Pancreas (tissue), 10 donors: Measurements from ENCODE around the gene RHBDF1. TPM values are rescaled to one million over a fixed set of nuclear protein-coding genes. Genes with fewer than 3 reads are reported as not detected.
A peak's percentile ranks its signal among the peaks of the same experiment; 100 is the strongest.

Source experiments
- ATAC-seq, 4 donors: fragments of 200-7000 bp; cut with Tn5 transposase; one replicate each; pipeline versions ENCODE4 v1.8.0 to v1.9.1; 2020; ENCODE audit warnings: mild to moderate bottlenecking in 4 of 4, moderate library complexity in 4 of 4
- DNase-seq, 6 donors: peaks; one replicate each; pipeline ENCODE4 v3.0.0-alpha.2; 2020
- FAIRE-seq: peaks from 2 replicates; lab custom pipeline; 2012; peaks lifted over from hg19 to GRCh38; lab: Jason Lieb, UNC
- H3K27ac ChIP-seq, 4 donors: fragments of 200-600 bp; sonication (generic); 1 replicate in 3 of 4; 2 replicates in 1 of 4; pipeline versions ENCODE4 v1.5.0 to v1.8.0; 2020
- H3K27me3 ChIP-seq, 4 donors: fragments of 200-600 bp; one replicate each; pipeline ENCODE4 v1.8.0; 2021
- H3K36me3 ChIP-seq, 3 donors: fragments of 200-600 bp; sonication (generic) in 1 of 3; one replicate each; pipeline versions ENCODE4 v1.5.0 to v1.8.0; 2020 to 2021
- H3K4me1 ChIP-seq, 3 donors: fragments of 200-600 bp; one replicate each; pipeline ENCODE4 v1.8.0; 2021
- H3K4me3 ChIP-seq, 4 donors: fragments of 200-600 bp; sonication (generic) in 2 of 4; one replicate each; pipeline versions ENCODE4 v1.5.0 to v1.8.0; 2020 to 2021
- H3K9me3 ChIP-seq, 4 donors: fragments of 200-600 bp; one replicate each; pipeline ENCODE4 v1.8.0; 2021
- WGBS, 2 donors: extraction: QIAGEN DNeasy Blood & Tissue Kit; methylation state at CpG; one replicate each; pipeline ENCODE4 v1.1.7; 2013; 5-methylcytosine and 5-hydroxymethylcytosine counted together
- intact Hi-C, 3 donors: fragments of 100-400 bp; cut with DNase I; formaldehyde crosslinking; loops; one replicate each; pipeline versions ENCODE4 v1.11.1 to v1.14.2; 2022
- polyA plus RNA-seq, 2 donors: library from polyadenylated mRNA; stranded (reverse); fragments of 200-250 nt; gene quantifications; one replicate each; pipeline ENCODE4 v1.2.3, GENCODE V29; 2013
- total RNA-seq, 6 donors: library from RNA; stranded (reverse); fragmentation: NEBNext Ultra II Directional in 4 of 6; extraction: Animal tissue kit (Norgen Biotek cat#: 25700) in 4 of 6; gene quantifications; one replicate each; pipeline versions ENCODE4 v1.2.1 to v1.2.4, GENCODE V29; 2021 to 2023
- TF ChIP-seq, protein P1 (sequence below), 4 donors: fragments of 200-600 bp; sonication (generic) in 3 of 4; IDR thresholded peaks; one replicate each; pipeline versions ENCODE4 v1.5.0 to v1.8.0; 2021; ENCODE audit warnings: antibody characterized with exemption in 4 of 4
- donor health status: healthy with polysubstance abuse.
- donor health status: DM: no; HTN: no; CAD: no; lungs with moderate emphysema.
- donor health status: DM: no; HTN: no; CAD: no.
- donor health status: control.
- donor health status: control.
- donor health status: Bipolar disorder and iron deficiency.
- donor health status: DM: yes; HTN: yes; CAD: no.
- donor health status: DM: no; HTN: no; CAD: no.
- donor health status: DM: no; HTN: no; CAD: no.
- donor health status: DM: yes; HTN: yes; CAD: no.

Gene RHBDF1
- total and polyA plus RNA-seq, 8 donors, result 7.3 to 56.3 (median 12.4) TPM

DNA sequence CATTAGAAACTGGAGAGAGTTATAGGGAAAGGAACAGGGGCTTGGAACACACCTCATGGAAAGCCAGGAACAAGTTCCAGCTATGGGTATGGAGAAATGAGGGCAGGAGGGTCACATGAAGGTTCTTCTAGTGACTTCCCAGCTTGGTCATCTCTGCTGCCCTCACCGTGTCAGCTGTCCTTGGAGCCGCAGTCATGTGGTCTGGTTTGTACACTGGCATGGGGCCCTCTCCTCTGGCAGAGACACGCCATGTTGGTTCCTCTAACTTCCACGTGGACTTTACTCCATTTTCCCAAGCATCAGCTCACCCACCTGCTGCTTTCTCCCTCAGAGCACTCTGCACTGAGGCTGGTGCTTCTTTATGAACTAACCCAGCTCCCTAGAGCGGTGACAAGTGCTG lies 31.9 kb upstream of the RHBDF1 start:
- H3K27me3 ChIP-seq, result no peaks in the 10 kb centered on the region
- TF ChIP-seq, protein P1, sequence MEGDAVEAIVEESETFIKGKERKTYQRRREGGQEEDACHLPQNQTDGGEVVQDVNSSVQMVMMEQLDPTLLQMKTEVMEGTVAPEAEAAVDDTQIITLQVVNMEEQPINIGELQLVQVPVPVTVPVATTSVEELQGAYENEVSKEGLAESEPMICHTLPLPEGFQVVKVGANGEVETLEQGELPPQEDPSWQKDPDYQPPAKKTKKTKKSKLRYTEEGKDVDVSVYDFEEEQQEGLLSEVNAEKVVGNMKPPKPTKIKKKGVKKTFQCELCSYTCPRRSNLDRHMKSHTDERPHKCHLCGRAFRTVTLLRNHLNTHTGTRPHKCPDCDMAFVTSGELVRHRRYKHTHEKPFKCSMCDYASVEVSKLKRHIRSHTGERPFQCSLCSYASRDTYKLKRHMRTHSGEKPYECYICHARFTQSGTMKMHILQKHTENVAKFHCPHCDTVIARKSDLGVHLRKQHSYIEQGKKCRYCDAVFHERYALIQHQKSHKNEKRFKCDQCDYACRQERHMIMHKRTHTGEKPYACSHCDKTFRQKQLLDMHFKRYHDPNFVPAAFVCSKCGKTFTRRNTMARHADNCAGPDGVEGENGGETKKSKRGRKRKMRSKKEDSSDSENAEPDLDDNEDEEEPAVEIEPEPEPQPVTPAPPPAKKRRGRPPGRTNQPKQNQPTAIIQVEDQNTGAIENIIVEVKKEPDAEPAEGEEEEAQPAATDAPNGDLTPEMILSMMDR (IDR thresholded peaks at IDR 0.05), result no peak
- DNase-seq (peak in 4 of 6 donors; percentile 51 to 71 (median 60)), FAIRE-seq (no peak), ATAC-seq (peak; percentile 39 to 80 (median 66))
- H3K4me3 ChIP-seq, result no peak overlapping the region
- no peaks in the 10 kb centered on the region for H3K4me1 ChIP-seq
- H3K27ac ChIP-seq, result no peak overlapping the region
- H3K36me3 ChIP-seq, result peaks cover 0 to 4% (median 0%) of the 10 kb centered on the region in 3 donors
- 46 to 51% methylated on average over 5 of the region's 5 CpGs for WGBS, 2 donors
- no peaks in the 10 kb centered on the region for H3K9me3 ChIP-seq
- intact Hi-C loops, result no loop called here

DNA sequence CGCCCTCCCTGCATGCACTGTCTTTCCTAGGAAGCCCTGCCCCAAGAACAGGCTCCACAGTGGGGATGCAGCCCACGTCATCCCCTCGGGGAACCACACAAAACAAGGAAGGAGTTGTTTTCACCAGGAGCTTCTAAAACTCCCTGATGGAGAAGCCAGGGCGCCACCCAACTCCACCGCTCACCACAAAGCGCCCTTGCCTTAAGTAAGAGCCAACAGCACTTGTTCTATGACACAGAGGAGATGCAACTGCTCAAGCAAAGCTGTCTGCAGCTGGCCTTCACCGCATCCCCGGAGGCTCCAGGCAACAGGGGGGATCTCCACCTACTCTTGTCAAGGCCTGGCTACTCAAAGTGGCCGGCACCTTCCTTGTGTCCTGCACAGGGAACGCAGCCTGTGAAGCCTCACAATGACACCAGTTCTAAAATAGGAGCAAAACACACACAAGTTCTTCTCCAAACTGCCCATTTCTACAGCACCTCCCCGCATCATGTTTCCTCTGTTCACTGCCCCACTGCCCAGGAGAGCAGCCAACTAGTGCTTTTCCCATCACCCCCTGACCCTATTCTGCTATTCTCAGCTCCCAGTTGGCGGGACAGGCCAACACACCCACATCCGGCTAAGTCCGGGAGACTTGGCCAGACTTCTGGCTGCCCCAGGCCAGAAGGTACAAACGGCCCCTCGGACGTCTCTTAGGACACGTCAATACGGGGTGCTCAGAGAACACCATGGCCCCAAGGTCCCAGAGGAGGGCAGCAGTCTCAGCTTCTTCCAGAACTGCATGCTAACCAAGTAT lies 29.8 kb upstream of the RHBDF1 start:
- no peak overlapping the region for H3K27ac ChIP-seq
- FAIRE-seq, result no peak

DNA sequence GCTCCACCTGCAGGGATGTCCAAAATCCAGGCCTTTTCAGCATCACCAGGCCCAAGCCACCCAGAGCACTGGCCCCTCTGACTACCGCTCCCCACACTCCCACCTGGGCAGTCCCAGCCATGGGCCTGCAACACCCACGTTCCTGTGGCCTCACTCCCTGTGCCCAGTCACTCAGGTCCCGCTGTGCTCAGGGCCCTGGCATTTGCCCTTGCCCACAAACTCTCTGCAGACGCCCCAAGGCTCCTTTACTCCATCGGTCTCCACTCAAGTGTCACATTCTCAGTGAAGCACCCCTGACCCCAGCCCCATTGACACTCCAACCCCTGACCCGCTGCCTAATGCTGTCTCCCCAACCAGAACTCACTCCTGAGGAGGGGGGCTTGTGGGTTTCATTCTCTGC lies 29.2 kb upstream of the RHBDF1 start:
- no peaks in the 10 kb centered on the region for H3K36me3 ChIP-seq
- intact Hi-C loops, result no loop called here
- no peaks in the 10 kb centered on the region for H3K9me3 ChIP-seq
- TF ChIP-seq, protein P1 (IDR thresholded peaks at IDR 0.05), result no peak
- FAIRE-seq (no peak), DNase-seq (no peak), ATAC-seq (no peak)
- H3K4me1 ChIP-seq, result no peaks in the 10 kb centered on the region
- WGBS, 2 donors, result 87 to 89% methylated on average over 6 of the region's 6 CpGs
- H3K27me3 ChIP-seq, result no peaks in the 10 kb centered on the region
- no peak overlapping the region for H3K4me3 ChIP-seq
- no peak overlapping the region for H3K27ac ChIP-seq

More for the DNA sequence above, 29.8 kb upstream of the RHBDF1 start:
- no peak overlapping the region for H3K4me3 ChIP-seq
- TF ChIP-seq, protein P1 (IDR thresholded peaks at IDR 0.05), result no peak
- ATAC-seq (peak in 1 of 4 donors; percentile 3), DNase-seq (no peak)
- WGBS, 2 donors, result 82 to 91% methylated on average over 19 of the region's 19 CpGs
- no peaks in the 10 kb centered on the region for H3K36me3 ChIP-seq
- no peaks in the 10 kb centered on the region for H3K4me1 ChIP-seq
- intact Hi-C loops, result no loop called here
- no peaks in the 10 kb centered on the region for H3K27me3 ChIP-seq
- H3K9me3 ChIP-seq, result no peaks in the 10 kb centered on the region

DNA sequence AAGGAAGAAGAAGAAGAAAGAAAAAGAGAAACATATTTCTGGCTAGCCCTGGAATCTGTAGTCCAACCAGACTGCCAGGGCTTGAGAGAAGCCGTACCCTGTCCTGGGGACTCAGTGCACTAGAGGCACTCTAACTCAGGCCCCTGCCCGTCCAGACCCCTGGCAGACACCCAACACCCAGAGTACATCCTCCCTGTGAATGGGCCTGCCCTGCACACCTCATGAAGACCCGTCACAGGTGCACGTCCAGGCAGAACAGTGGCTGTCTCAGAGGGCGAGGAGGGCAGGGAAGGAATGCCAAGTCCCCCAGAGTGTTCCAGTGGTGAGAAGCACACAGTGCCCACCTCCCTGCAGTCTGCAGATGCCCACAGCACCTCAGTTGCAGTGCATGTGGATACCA lies 28.6 kb upstream of the RHBDF1 start:
- Histone ChIP-seq H3K27me3 (no peaks in the 10 kb centered on the region), H3K9me3 (no peaks in the 10 kb centered on the region), H3K27ac (no peak overlapping the region), H3K4me1 (no peaks in the 10 kb centered on the region), H3K36me3 (no peaks in the 10 kb centered on the region), H3K4me3 (no peak overlapping the region)
- intact Hi-C loops, result no loop called here
- ATAC-seq (no peak), FAIRE-seq (no peak), DNase-seq (no peak)
- TF ChIP-seq, protein P1 (IDR thresholded peaks at IDR 0.05), result no peak
- 89 to 93% methylated on average over 5 of the region's 5 CpGs for WGBS, 2 donors

DNA sequence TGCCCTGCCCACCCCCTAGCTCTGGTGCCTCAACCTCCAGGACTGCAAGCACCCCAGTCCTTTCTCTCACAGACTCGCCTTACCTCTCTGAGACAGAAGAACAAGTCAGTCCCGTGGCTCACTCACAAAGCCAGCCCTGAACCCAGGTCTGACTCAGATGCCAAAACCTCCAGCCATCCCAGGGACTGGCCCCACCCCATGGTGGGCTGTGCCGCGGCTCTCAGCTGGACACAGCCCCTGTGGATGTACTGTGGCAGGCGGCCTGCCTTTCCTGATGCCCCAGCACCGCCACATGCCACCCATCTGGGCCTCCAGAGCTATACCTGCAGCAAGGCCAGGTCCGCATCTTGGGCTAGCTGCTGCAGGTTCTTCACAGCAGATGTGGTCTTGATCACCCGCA lies 25.4 kb upstream of the RHBDF1 start:
- 86 to 88% methylated on average over 8 of the region's 8 CpGs for WGBS, 2 donors
- H3K27ac ChIP-seq, result no peak overlapping the region
- intact Hi-C loops, result no loop called here
- DNase-seq (no peak), ATAC-seq (no peak), FAIRE-seq (no peak)
- H3K4me3 ChIP-seq, result no peak overlapping the region
- H3K9me3 ChIP-seq, result no peaks in the 10 kb centered on the region
- H3K4me1 ChIP-seq, result no peaks in the 10 kb centered on the region
- no peaks in the 10 kb centered on the region for H3K36me3 ChIP-seq
- no peaks in the 10 kb centered on the region for H3K27me3 ChIP-seq
- TF ChIP-seq, protein P1 (IDR thresholded peaks at IDR 0.05), result no peak
